KOPT-K1 (cell line): ENCODE data around the gene DENND4B.
A peak's percentile ranks its signal among the peaks of the same experiment; 100 is the strongest.

Experiments
- H3K27ac ChIP-seq: fragments of 200-600 bp; sonication (generic); 2 replicates; pipeline ENCODE4 v1.5.1; 2016; ENCODE audit warnings: antibody characterized with exemption, mild to moderate bottlenecking, low read depth, low read length; ENCODE audit not compliant: poor library complexity, severe bottlenecking
- H3K36me3 ChIP-seq: fragments of 200-600 bp; sonication (generic); 2 replicates; pipeline ENCODE4 v1.5.1; 2017; ENCODE audit warnings: antibody characterized with exemption, mild to moderate bottlenecking, low read length, moderate library complexity; ENCODE audit not compliant: insufficient read depth
- H3K9me3 ChIP-seq: fragments of 200-600 bp; sonication (generic); 2 replicates; pipeline ENCODE4 v1.5.1; 2017; ENCODE audit warnings: antibody characterized with exemption, low read length, mild to moderate bottlenecking; ENCODE audit not compliant: insufficient read depth, poor library complexity, severe bottlenecking

Gene DENND4B

GRCh38 chr1:153962088-153963029, 15.8 kb upstream of the DENND4B start:
- Histone ChIP-seq H3K9me3 (no peaks in the 10 kb centered on the region), H3K27ac (peak overlapping the region; percentile 79), H3K36me3 (peaks cover 17% of the 10 kb centered on the region; the same call in 1 of the 2 replicates)

GRCh38 chr1:153961421-153961820, 14.9 kb upstream of the DENND4B start:
- H3K27ac ChIP-seq = no peak overlapping the region
- H3K9me3 ChIP-seq = no peaks in the 10 kb centered on the region
- peaks cover 17% of the 10 kb centered on the region; the same call in 1 of the 2 replicates for H3K36me3 ChIP-seq

GRCh38 chr1:153960206-153960605, 13.7 kb upstream of the DENND4B start:
- Histone ChIP-seq H3K27ac (no peak overlapping the region), H3K36me3 (peaks cover 17% of the 10 kb centered on the region; the same call in 1 of the 2 replicates), H3K9me3 (no peaks in the 10 kb centered on the region)

- H3K9me3 ChIP-seq = no peaks in the 10 kb centered on the region
- H3K36me3 ChIP-seq = peaks cover 23% of the 10 kb centered on the region; the same call in 1 of the 2 replicates
- H3K27ac ChIP-seq = no peak overlapping the region
Measured at GRCh38 chr1:153959454-153959853, 12.9 kb upstream of the DENND4B start.

- no peak overlapping the region for H3K27ac ChIP-seq
- H3K36me3 ChIP-seq = peaks cover 28% of the 10 kb centered on the region
Measured at GRCh38 chr1:153958961-153959260, 12.4 kb upstream of the DENND4B start.

GRCh38 chr1:153958111-153958960, 11.8 kb upstream of the DENND4B start, which contains the start of gene CRTC2:
CRTC2 (minus strand) TSS chr1:153958612; CDS start chr1:153958497, 115 bp downstream.
- Histone ChIP-seq H3K9me3 (no peaks in the 10 kb centered on the region), H3K36me3 (peaks cover 34% of the 10 kb centered on the region), H3K27ac (peak within 1 kb of the TSS; percentile 86)

More at GRCh38 chr1:153958961-153959260, 12.4 kb upstream of the DENND4B start:
- no peaks in the 10 kb centered on the region for H3K9me3 ChIP-seq

- peak overlapping the region; percentile 86 for H3K27ac ChIP-seq
- no peaks in the 10 kb centered on the region for H3K9me3 ChIP-seq
- peaks cover 38% of the 10 kb centered on the region for H3K36me3 ChIP-seq
Measured at GRCh38 chr1:153957744-153958110, 11.2 kb upstream of the DENND4B start.

- Histone ChIP-seq H3K9me3 (no peaks in the 10 kb centered on the region), H3K36me3 (peaks cover 44% of the 10 kb centered on the region)
Measured at GRCh38 chr1:153956997-153957715, 10.6 kb upstream of the DENND4B start.

GRCh38 chr1:153954826-153955225, 8.3 kb upstream of the DENND4B start:
- H3K36me3 ChIP-seq = peaks cover 57% of the 10 kb centered on the region
- H3K27ac ChIP-seq = no peak overlapping the region

More at GRCh38 chr1:153956997-153957715, 10.6 kb upstream of the DENND4B start:
- H3K27ac ChIP-seq = peak overlapping the region; percentile 86

GRCh38 chr1:153953859-153954365, 7.4 kb upstream of the DENND4B start:
- Histone ChIP-seq H3K36me3 (peaks cover 59% of the 10 kb centered on the region), H3K27ac (no peak overlapping the region), H3K9me3 (no peaks in the 10 kb centered on the region)

More at GRCh38 chr1:153954826-153955225, 8.3 kb upstream of the DENND4B start:
- H3K9me3 ChIP-seq = no peaks in the 10 kb centered on the region

GRCh38 chr1:153951801-153952200, 5.3 kb upstream of the DENND4B start:
- Histone ChIP-seq H3K36me3 (peaks cover 73% of the 10 kb centered on the region), H3K27ac (no peak overlapping the region), H3K9me3 (no peaks in the 10 kb centered on the region)

GRCh38 chr1:153951183-153951582, 4.7 kb upstream of the DENND4B start:
- H3K27ac ChIP-seq = no peak overlapping the region
- no peaks in the 10 kb centered on the region for H3K9me3 ChIP-seq
- peaks cover 73% of the 10 kb centered on the region for H3K36me3 ChIP-seq

- Histone ChIP-seq H3K27ac (peak overlapping the region; percentile 86), H3K36me3 (peaks cover 65% of the 10 kb centered on the region), H3K9me3 (no peaks in the 10 kb centered on the region)
Measured at GRCh38 chr1:153945795-153946621, 510 bp downstream of the DENND4B start.
